GM18868 (cell line): ENCODE results near the gene BCL7C.
A peak's percentile ranks its signal among the peaks of the same experiment; 100 is the strongest.

ENCODE experiments used
- ATAC-seq: cut with Tn5 transposase; IDR thresholded peaks from one replicate; pipeline ENCODE4 v1.9.1; 2021; ENCODE audit warnings: mild to moderate bottlenecking, moderate library complexity; ENCODE audit not compliant: unreplicated experiment

The BCL7C gene

GRCh38 chr16:30922960-30923535 lies 29.2 kb upstream of the BCL7C start:
- ATAC-seq = peak; percentile 54

GRCh38 chr16:30922420-30922959 lies 28.6 kb upstream of the BCL7C start:
- ATAC-seq = peak; percentile 74

- ATAC-seq = peak; percentile 0
These were observed 28.0 kb upstream of the BCL7C start for GRCh38 chr16:30921748-30922419.

GRCh38 chr16:30921459-30921747 lies 27.5 kb upstream of the BCL7C start:
- ATAC-seq = no peak

GRCh38 chr16:30920891-30921290 lies 27.0 kb upstream of the BCL7C start:
- ATAC-seq = no peak

- ATAC-seq = no peak
These were observed 24.7 kb upstream of the BCL7C start for GRCh38 chr16:30918614-30919013.

- no peak for ATAC-seq
These were observed 21.0 kb upstream of the BCL7C start for GRCh38 chr16:30914830-30915229.

- no peak for ATAC-seq
These were observed 19.0 kb upstream of the BCL7C start for GRCh38 chr16:30912794-30913412.

- ATAC-seq = no peak
These were observed 16.7 kb upstream of the BCL7C start for GRCh38 chr16:30910427-30911029.

GRCh38 chr16:30907064-30907463 lies 13.2 kb upstream of the BCL7C start:
- no peak for ATAC-seq

- ATAC-seq = no peak
These were observed 10.4 kb upstream of the BCL7C start for GRCh38 chr16:30904114-30904780.

GRCh38 chr16:30903596-30903995 lies 9.7 kb upstream of the BCL7C start:
- ATAC-seq = no peak

- no peak for ATAC-seq
These were observed 9.1 kb upstream of the BCL7C start for GRCh38 chr16:30903002-30903401.

- ATAC-seq = peak; percentile 69
These were observed 8.4 kb upstream of the BCL7C start for GRCh38 chr16:30902029-30902972.

- no peak for ATAC-seq
These were observed 7.5 kb upstream of the BCL7C start for GRCh38 chr16:30901201-30902028.

GRCh38 chr16:30900588-30900987 lies 6.7 kb upstream of the BCL7C start:
- no peak for ATAC-seq

- no peak for ATAC-seq
These were observed 5.9 kb upstream of the BCL7C start for GRCh38 chr16:30899794-30900193.

GRCh38 chr16:30896889-30897733 lies 3.2 kb upstream of the BCL7C start:
- peak; percentile 51 for ATAC-seq
